ENCODE data around the gene GALR1. TPM values are rescaled to one million over a fixed set of nuclear protein-coding genes. Genes with fewer than 3 reads are reported as not detected.

Gene GALR1
- total RNA-seq, 2 experiments from 2014 or later: not detected

DNA sequence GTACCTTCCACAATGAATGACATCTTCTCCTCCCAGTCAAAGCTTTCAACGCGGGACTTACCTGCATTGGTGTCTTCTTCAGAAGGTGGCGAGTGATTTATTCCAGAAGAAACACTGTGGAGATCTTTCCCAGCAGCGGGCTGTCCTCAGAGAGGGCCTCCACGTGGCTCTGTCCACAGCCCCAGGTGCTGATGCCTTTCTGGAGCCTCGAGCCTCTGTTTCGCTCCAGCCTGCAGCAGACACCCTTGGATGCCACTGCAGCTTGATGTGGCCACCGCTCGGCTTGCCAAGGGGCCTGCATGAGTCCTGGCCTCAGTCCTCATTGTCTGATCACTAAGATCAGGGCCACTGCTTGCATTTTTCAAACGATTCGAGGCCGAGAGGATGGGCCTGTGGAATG lies 46.6 kb upstream of the GALR1 start:
- H3K27me3 ChIP-seq (ENCODE audit: control insufficient read depth in 1 of 2, insufficient read depth in 2 of 2, low read length in 2 of 2): no peaks in the 10 kb centered on the region
- Mint-ChIP-seq H3K27ac (no peak overlapping the region), H3K27me3 (no peaks in the 10 kb centered on the region), H3K4me1 (ENCODE audit: low read depth) (peaks cover 12% of the 10 kb centered on the region), H3K36me3 (ENCODE audit: low read depth) (no peaks in the 10 kb centered on the region), H3K4me3 (no peak overlapping the region), H3K9me3 (no peaks in the 10 kb centered on the region)
- no peaks in the 10 kb centered on the region for H3K9me3 ChIP-seq (ENCODE audit: control insufficient read depth in 1 of 2, insufficient read depth in 1 of 2, low read length in 2 of 2)
- H3K4me3 ChIP-seq (ENCODE audit: low read length): no peak overlapping the region
- H3K4me1 ChIP-seq (ENCODE audit: insufficient read depth, low read length): peaks cover 13% of the 10 kb centered on the region
- CTCF ChIA-PET: no interaction called here
- DNase-seq: no peak
- no peak for ATAC-seq (ENCODE audit: poor library complexity)
- TF ChIP-seq, protein P1, sequence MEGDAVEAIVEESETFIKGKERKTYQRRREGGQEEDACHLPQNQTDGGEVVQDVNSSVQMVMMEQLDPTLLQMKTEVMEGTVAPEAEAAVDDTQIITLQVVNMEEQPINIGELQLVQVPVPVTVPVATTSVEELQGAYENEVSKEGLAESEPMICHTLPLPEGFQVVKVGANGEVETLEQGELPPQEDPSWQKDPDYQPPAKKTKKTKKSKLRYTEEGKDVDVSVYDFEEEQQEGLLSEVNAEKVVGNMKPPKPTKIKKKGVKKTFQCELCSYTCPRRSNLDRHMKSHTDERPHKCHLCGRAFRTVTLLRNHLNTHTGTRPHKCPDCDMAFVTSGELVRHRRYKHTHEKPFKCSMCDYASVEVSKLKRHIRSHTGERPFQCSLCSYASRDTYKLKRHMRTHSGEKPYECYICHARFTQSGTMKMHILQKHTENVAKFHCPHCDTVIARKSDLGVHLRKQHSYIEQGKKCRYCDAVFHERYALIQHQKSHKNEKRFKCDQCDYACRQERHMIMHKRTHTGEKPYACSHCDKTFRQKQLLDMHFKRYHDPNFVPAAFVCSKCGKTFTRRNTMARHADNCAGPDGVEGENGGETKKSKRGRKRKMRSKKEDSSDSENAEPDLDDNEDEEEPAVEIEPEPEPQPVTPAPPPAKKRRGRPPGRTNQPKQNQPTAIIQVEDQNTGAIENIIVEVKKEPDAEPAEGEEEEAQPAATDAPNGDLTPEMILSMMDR (IDR thresholded peaks at IDR 0.05): no peak
- H3K36me3 ChIP-seq (ENCODE audit: insufficient read depth, low read length): no peaks in the 10 kb centered on the region
- intact Hi-C loops (cut with DNase I, micrococcal nuclease): loop anchor here in 1 of 2 experiments (5.0 to 10.0 kb wide), 2 partner anchors 61 to 398 kb away; no protein-coding TSS in a partner anchor
- POLR2A ChIA-PET: interaction anchor here (0.6 kb wide), 1 partner anchor 72 kb away, joined by 3 read pairs; no protein-coding TSS in a partner anchor
- H3K27ac ChIP-seq (ENCODE audit: low read depth in 1 of 2, low read length in 2 of 2): no peak overlapping the region

DNA sequence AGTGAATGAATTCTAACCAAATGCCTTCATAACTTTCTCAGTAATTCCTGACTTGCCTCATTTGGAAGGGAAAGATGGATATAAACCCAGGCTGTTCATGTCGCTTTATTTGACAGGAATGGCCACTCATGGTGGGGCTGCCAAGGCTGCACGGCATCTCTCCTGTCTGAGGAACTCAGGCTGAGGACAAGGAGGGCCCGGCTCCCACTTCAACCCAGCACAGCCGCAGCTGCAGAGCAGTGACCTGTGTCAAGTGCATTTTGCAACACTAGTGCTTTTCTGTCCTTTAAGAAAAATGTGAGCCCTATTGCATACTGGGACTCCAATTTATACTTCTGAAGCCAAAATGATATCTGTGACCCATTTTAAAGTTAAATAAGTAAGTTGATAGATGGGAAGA lies 45.8 kb upstream of the GALR1 start:
- H3K4me3 Mint-ChIP-seq: no peak overlapping the region
- H3K4me1 ChIP-seq (ENCODE audit: insufficient read depth, low read length): peaks cover 13% of the 10 kb centered on the region
- no peaks in the 10 kb centered on the region for H3K36me3 Mint-ChIP-seq (ENCODE audit: low read depth)
- H3K4me3 ChIP-seq (ENCODE audit: low read length): no peak overlapping the region
- peaks cover 19% of the 10 kb centered on the region for H3K4me1 Mint-ChIP-seq (ENCODE audit: low read depth)
- TF ChIP-seq, protein P1 (IDR thresholded peaks at IDR 0.05): no peak
- ChIA-PET CTCF (no interaction called here), POLR2A (interaction anchor here (0.6 kb wide), 1 partner anchor 73 kb away, joined by 3 read pairs; no protein-coding TSS in a partner anchor)
- H3K27ac ChIP-seq (ENCODE audit: low read depth in 1 of 2, low read length in 2 of 2): no peak overlapping the region
- no peaks in the 10 kb centered on the region for H3K36me3 ChIP-seq (ENCODE audit: insufficient read depth, low read length)
- no peak overlapping the region for H3K27ac Mint-ChIP-seq
- intact Hi-C loops (cut with DNase I, micrococcal nuclease): loop anchor here in 1 of 2 experiments (5.0 to 10.0 kb wide), 2 partner anchors 62 to 399 kb away; no protein-coding TSS in a partner anchor
- DNase-seq: no peak
- no peaks in the 10 kb centered on the region for H3K9me3 ChIP-seq (ENCODE audit: control insufficient read depth in 1 of 2, insufficient read depth in 1 of 2, low read length in 2 of 2)
- no peaks in the 10 kb centered on the region for H3K9me3 Mint-ChIP-seq
- no peaks in the 10 kb centered on the region for H3K27me3 Mint-ChIP-seq
- H3K27me3 ChIP-seq (ENCODE audit: control insufficient read depth in 1 of 2, insufficient read depth in 2 of 2, low read length in 2 of 2): no peaks in the 10 kb centered on the region
- no peak for ATAC-seq (ENCODE audit: poor library complexity)

DNA sequence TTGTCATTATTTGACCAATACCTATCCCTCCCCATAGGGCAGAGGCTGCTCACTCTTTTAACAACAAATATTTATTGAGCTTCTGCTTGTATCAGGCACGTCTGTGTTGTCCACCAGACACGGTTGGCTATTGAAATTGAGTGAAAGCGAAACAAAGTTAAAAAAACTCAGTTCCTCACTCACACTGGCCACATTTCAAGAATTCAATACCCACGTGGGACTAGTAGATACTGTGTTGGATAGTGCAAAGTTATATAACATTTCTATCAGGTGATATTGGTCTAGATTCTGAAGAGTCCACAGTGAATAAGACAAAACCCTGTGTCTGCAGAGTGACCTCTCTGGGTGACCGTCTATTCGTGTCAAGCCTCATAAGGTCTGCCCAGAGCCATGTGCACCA lies 43.9 kb upstream of the GALR1 start:
- Histone ChIP-seq H3K27me3 (ENCODE audit: control insufficient read depth in 1 of 2, insufficient read depth in 2 of 2, low read length in 2 of 2) (no peaks in the 10 kb centered on the region), H3K4me3 (ENCODE audit: low read length) (no peak overlapping the region), H3K9me3 (ENCODE audit: control insufficient read depth in 1 of 2, insufficient read depth in 1 of 2, low read length in 2 of 2) (no peaks in the 10 kb centered on the region), H3K36me3 (ENCODE audit: insufficient read depth, low read length) (no peaks in the 10 kb centered on the region), H3K4me1 (ENCODE audit: insufficient read depth, low read length) (peaks cover 32% of the 10 kb centered on the region), H3K27ac (ENCODE audit: low read depth in 1 of 2, low read length in 2 of 2) (no peak overlapping the region)
- Mint-ChIP-seq H3K27ac (no peak overlapping the region), H3K4me3 (no peak overlapping the region), H3K27me3 (no peaks in the 10 kb centered on the region), H3K36me3 (ENCODE audit: low read depth) (no peaks in the 10 kb centered on the region), H3K9me3 (no peaks in the 10 kb centered on the region), H3K4me1 (ENCODE audit: low read depth) (peaks cover 39% of the 10 kb centered on the region)
- DNase-seq (no peak), ATAC-seq (ENCODE audit: poor library complexity) (no peak)
- TF ChIP-seq, protein P1 (IDR thresholded peaks at IDR 0.05): no peak
- ChIA-PET CTCF (no interaction called here), POLR2A (no interaction called here)
- intact Hi-C loops (cut with DNase I, micrococcal nuclease): loop anchor here (5.0 to 10.0 kb wide), 2 partner anchors 73 to 401 kb away; partner anchors contain the start of gene MBP (in 2 of the 2)

All from CD4-positive, alpha-beta T cell (primary cell).